Measurements from ENCODE around the gene FHIT.

The FHIT gene

GRCh38 chr3:60107275-60107674 lies 1144.0 kb downstream of the FHIT start:
- DNase-seq (ENCODE audit: low read depth in 2 of 2), result no peak

- no peak for DNase-seq (ENCODE audit: low read depth in 2 of 2)
These were observed 1149.1 kb downstream of the FHIT start for GRCh38 chr3:60102154-60102553.

- DNase-seq (ENCODE audit: low read depth in 2 of 2), result no peak
These were observed 1149.6 kb downstream of the FHIT start for GRCh38 chr3:60101621-60102020.

- DNase-seq (ENCODE audit: low read depth in 2 of 2), result no peak
These were observed 1154.8 kb downstream of the FHIT start for GRCh38 chr3:60096403-60096802.

GRCh38 chr3:60095930-60096329 lies 1155.3 kb downstream of the FHIT start:
- DNase-seq (ENCODE audit: low read depth in 2 of 2), result no peak

- DNase-seq (ENCODE audit: low read depth in 2 of 2), result no peak
These were observed 1155.7 kb downstream of the FHIT start for GRCh38 chr3:60095516-60095915.

- DNase-seq (ENCODE audit: low read depth in 2 of 2), result no peak
These were observed 1156.8 kb downstream of the FHIT start for GRCh38 chr3:60094392-60094947.

- DNase-seq (ENCODE audit: low read depth in 2 of 2), result no peak
These were observed 1160.7 kb downstream of the FHIT start for GRCh38 chr3:60090548-60090947.

- no peak for DNase-seq (ENCODE audit: low read depth in 2 of 2)
These were observed 1164.4 kb downstream of the FHIT start for GRCh38 chr3:60086811-60087210.

GRCh38 chr3:60085649-60086048 lies 1165.6 kb downstream of the FHIT start:
- DNase-seq (ENCODE audit: low read depth in 2 of 2), result no peak

- no peak for DNase-seq (ENCODE audit: low read depth in 2 of 2)
These were observed 1169.7 kb downstream of the FHIT start for GRCh38 chr3:60081381-60082095.

GRCh38 chr3:60080648-60081047 lies 1170.6 kb downstream of the FHIT start:
- DNase-seq (ENCODE audit: low read depth in 2 of 2), result no peak

- DNase-seq (ENCODE audit: low read depth in 2 of 2), result no peak
These were observed 1172.2 kb downstream of the FHIT start for GRCh38 chr3:60079076-60079475.

GRCh38 chr3:60076331-60076730 lies 1174.9 kb downstream of the FHIT start:
- DNase-seq (ENCODE audit: low read depth in 2 of 2), result no peak

GRCh38 chr3:60073942-60074341 lies 1177.3 kb downstream of the FHIT start:
- DNase-seq (ENCODE audit: low read depth in 2 of 2), result no peak

GRCh38 chr3:60073228-60073627 lies 1178.0 kb downstream of the FHIT start:
- no peak for DNase-seq (ENCODE audit: low read depth in 2 of 2)

GRCh38 chr3:60070366-60070765 lies 1180.9 kb downstream of the FHIT start:
- no peak for DNase-seq (ENCODE audit: low read depth in 2 of 2)

- DNase-seq (ENCODE audit: low read depth in 2 of 2), result no peak
These were observed 1185.9 kb downstream of the FHIT start for GRCh38 chr3:60065227-60065868.

GRCh38 chr3:60064210-60065178 lies 1186.8 kb downstream of the FHIT start:
- no peak for DNase-seq (ENCODE audit: low read depth in 2 of 2)

- no peak for DNase-seq (ENCODE audit: low read depth in 2 of 2)
These were observed 1194.8 kb downstream of the FHIT start for GRCh38 chr3:60056404-60056803.

GRCh38 chr3:60055765-60056164 lies 1195.5 kb downstream of the FHIT start:
- DNase-seq (ENCODE audit: low read depth in 2 of 2), result no peak

All from stimulated activated CD8-positive, alpha-beta memory T cell treated with anti-CD3 and anti-CD28 coated beads, Interleukin-2, amount 100 ng/mL, for 1 hour (primary cell).